HG03025 (cell line): ENCODE results near the gene CTNNA3.

Experiments used
- ATAC-seq: cut with Tn5 transposase; IDR thresholded peaks from one replicate; pipeline ENCODE4 v1.9.1; 2021; ENCODE audit warnings: mild to moderate bottlenecking, moderate library complexity; ENCODE audit not compliant: unreplicated experiment, low FRiP score

The CTNNA3 gene

DNA sequence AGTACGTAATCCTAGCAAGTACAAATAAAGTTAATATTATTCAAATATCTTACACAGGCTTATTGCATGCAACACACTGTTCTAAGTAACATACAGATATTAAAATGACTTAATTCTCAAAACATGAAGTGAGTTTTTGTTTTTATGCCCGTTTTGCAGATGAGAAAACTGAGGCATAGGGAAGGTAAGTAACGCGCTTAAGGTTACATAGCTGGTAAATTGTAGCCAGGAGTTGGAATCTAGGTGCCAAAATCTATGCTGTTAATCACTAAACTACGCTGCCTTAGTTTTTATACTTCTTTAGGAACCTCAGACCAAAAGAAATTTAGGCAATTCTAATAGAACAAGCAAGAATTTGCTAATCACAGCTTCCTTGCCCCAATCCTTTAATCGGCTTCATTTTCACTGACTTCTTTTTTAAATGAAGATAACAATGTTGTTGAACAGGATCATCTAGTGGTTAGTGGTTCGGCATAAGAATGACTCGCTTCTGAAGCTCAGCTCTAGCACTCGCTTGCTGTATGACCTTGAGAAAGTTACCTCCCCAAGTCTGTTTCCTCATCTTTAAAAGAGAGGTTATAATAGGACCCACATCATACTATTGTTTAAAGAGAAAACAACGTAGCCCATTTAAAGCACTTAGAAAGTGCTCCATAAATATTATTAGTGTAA lies 771.2 kb downstream of the CTNNA3 start:
- ATAC-seq: no peak

DNA sequence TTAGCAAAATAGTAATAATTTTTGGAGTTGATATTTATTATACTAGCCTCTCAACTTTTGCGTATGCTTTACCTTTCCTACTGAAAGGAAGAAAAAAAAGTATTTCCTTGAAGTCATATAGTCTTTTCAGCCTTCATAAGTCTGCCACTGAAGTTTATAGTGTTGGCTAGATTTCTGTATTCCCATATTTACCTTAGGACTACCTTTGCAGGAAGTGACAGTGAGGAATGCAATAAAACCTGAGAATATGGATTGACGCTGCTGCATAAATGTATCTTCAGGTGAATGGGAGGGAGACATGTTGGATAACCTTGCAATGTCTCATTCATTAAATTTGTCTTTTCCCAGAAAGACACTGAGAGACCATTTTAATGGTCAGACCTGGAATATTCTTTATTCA lies 776.7 kb downstream of the CTNNA3 start:
- no peak for ATAC-seq

DNA sequence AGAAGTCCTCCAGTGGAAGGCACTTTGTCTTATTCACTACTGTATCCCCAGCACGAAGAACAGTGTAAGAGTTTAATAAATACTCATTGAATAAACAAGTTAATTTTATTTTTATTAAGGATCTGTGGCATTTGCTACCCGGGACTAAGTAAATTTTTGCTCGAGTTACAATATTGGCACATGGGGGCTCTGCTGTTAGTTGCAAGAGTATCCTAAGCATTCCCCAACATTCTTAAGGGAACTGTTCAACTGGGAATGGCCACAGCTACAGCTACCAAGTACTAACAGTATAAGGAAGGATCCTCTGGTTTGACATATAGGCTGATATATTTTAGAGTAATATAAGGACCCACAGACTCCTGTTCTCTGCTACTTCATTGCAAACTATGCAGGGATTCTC lies 778.9 kb downstream of the CTNNA3 start:
- ATAC-seq: no peak

DNA sequence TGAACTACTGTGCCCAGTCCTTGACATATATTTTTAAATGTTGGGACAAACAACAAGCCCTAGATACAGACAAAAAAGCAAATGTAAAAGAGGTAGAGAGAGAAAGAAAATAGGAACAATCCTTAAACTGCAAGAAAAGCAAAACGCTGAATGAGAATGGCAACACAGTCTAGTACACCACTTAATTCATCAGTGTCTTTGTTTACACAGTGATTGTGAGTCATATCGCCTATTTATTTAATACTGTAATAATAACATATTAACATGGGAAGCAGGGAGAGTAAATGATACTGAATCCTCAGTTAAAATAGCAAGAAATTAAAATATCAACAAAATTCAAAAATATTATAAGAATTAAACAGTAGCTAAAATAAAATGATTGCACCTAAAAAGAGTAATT lies 780.0 kb downstream of the CTNNA3 start:
- no peak for ATAC-seq

DNA sequence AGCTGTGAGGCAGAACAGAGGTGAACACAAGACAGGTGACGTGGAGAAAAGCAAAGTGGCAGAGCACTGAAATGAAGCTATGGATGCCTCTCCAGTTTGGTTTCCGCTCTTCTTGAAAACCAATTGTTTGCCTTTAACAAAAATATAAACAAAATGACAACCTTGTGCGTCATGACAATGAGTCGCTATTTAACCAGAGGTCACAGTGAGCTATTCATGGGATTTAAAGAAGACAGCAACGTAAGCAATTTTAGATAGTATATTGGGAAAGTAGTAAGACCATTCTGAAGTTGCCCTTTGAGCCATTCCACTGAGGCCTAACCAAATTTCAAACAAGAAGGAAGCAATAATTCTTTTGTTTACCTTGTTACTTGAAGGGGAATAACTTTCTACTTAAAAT lies 785.3 kb downstream of the CTNNA3 start:
- ATAC-seq: no peak

DNA sequence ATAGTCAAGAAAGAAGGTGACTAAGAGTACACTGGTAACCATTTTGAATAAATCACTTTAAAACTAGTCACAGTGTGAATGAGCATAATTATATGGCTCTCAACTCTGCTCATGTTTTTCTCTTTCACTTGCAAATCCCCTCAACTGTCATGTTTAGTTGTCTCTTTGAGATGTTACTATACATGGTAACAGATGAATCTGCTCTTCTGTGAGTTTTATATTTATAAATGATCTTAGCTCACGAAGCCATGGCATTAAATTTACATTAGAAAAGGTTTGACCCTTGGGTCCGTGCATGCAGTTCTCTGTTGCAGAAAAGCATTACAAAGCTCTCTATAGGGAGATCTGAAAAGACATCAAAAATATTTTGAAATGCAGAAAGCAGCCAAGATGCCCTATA lies 803.1 kb downstream of the CTNNA3 start:
- ATAC-seq: no peak

DNA sequence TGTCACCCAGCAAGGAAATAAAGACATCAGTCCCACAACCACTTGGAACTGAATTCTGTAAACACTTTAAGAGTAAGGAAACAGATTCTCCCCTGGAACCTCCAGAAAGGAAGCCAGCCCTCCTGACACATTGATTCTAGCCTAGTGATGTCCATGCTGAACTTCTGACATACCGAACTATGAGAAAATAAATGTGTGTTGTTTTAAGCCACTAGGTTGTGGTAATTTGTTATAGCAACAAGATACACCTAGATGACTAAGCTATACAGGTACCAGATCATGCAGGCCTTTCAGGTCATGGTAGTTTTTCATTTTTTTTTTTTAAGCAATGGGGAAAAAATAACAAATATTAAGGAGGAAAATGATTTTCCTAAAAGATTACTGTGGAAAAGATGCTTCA lies 807.8 kb downstream of the CTNNA3 start:
- ATAC-seq: no peak

DNA sequence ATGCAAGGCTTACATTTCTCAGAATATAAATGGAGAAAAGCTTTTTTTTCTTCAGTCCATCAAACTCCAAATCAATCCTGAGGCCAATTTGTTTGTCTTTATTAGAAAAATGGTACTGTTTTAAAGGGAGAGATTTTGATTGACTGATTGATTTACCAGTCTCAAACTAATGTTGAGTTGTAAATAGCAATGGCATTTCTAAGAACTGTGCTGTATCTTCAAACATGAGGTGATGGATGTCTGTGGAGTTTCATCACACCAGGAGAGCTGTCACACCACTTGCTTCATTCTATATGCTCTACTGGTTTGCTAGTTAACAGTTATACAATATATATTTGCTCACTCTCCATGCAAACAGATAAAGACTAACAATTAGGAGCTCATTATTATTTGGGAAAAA lies 809.1 kb downstream of the CTNNA3 start:
- ATAC-seq: no peak

DNA sequence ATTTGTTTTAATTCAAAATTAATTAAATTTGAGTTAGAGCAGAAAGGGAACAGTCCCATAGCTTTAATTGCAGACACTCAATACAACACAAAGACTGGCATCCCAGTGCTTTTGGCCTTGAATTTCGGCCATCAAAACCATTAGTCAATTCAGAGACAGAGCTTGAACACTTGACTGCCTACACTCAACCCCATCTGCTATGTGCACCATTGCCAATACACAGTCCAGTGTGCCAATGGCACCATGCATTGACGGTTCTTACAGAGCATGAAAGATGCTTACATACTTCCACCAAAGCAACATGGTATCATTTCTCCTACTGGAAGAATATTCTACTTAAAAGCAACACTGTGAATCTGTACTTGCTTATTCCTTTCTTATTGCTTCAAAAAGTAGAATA lies 813.7 kb downstream of the CTNNA3 start:
- ATAC-seq: no peak

DNA sequence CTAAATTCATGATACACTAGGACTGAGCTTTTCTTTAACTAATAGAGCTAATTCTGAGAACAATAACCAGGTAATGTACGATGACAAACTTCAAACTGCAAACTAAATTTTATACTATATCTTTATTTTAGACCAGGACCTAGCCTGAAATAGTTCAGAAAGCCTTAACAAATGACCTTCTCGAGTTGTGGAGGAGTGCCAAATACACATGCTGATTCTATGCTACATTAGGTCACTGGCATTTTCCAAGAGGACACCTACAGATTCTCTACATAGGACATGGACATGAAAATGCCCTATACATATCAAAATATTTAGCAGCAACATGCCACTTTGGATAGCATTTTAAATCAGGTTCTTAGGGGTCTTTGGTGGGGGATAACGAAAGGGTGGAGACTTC lies 814.2 kb downstream of the CTNNA3 start:
- no peak for ATAC-seq

DNA sequence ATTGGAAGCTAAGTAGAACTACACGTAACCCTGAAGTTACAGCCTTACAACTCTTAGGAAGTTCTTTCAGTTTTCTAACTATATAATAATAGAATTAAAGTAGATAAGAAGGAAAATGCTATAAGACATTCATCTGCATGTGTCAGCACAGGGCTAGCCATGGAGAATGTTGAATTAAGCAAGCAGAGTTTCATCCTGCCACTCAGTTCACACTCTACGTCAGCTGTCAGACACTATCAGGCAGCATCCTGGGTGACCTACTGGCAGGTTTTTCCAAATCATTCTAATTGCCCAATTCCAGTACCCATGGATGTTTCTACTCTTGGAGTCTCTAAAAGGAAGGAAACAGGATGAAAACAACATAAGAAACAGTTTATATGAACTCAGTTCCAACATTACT lies 815.2 kb downstream of the CTNNA3 start:
- no peak for ATAC-seq

DNA sequence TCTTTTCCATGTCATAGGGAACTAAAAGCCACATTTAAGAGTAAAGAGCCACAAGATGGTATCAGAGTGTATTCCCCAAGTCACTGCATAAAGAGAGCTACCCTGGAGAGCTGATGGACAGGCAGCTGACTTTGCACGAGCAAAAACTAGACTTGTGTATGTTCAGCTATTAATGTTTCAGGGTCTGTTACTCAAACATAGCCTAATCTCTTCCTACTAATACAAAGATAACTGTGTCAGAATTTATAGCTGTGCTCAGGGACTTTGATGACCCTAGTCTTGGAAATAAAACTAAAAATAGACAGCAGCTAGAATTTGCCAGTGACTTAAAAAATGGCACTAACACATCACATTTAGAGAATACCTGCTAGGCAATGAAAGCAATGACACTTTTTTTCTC lies 815.7 kb downstream of the CTNNA3 start:
- no peak for ATAC-seq

DNA sequence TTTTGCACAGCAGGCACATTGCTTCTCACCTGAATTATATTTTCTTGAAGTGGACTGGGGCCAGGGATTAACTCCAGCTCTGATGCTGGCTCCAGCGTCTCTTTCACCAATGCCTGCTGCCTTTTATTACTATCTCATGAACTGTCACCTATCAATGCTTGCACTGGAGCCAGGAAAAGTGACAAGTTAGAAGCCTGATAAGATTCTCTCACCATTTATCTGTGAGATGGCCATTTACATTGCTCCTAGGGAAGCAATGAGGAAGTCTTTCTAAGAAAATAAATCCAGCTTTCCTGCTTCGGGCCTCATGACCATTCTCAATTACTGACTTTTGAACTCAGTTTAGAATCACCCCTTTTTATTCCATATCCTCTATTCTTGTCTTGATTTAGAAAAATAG lies 818.6 kb downstream of the CTNNA3 start:
- no peak for ATAC-seq

DNA sequence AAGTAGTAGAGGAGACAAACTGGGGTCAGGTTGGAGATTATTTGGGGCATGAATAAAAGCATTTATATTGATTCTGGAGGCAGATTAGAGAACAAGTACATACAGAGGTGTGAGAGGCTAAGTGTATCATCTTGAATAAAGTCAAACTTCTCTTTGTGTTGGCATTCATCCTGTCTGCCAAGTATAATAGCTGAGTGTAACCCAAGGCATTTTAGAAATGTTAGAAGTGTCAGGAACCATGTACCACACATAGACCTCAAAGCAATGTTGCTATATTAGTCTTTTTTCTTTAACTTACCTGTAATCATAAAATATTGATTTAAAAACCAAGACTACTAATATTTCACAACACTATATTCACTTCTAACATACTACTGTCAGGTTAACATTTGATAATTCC lies 826.4 kb downstream of the CTNNA3 start:
- no peak for ATAC-seq

DNA sequence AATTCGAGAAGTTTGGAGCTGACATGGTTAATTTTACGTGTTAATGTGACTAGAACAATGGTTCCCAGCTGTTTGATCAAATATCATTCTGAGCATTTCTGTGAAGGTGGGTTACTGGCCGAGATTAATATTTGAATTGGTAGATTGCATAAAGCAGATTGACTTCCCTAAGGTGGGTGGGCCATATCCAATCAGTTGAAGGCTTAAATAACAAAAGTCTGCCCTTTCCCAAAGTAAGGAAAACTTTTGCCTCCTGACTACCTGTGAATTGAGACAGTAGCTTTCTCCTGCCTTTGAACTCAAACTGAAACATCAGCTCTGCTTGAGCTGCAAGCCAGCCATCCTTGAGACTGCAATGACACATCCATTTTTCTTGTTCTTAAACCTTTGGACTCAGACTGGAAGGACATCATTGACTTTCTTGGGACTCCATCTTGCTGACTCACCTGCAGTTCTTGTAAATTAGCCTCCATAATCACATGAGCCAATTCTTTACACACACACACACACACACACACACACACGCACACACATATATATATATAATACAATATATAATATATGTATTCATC lies 833.2 kb downstream of the CTNNA3 start:
- no peak for ATAC-seq

DNA sequence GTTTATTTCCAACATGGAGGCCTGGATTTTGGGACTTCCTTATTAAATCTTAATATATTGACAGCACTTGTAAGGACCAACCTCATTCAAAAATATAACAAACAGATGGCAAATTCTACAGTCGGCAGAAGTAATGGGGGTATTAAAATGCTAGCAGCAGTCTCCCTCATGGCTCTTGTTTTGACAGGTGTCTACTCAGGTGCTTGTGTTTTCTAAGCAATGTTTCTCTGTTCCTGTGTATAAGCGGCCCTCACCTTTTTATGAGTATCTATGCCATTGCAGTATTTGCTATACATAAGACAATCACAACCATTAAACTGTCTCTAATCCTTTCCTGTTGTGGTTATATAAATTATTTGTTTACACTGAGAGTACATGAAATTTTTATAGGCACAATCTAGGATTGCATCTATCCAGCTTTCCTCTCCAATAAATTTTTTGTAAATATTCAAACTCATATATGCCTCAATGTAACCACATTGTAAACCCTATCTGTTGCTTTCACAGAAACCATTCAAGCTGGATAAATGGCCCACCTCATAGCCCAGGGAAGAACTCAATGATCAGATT lies 835.5 kb downstream of the CTNNA3 start:
- no peak for ATAC-seq

DNA sequence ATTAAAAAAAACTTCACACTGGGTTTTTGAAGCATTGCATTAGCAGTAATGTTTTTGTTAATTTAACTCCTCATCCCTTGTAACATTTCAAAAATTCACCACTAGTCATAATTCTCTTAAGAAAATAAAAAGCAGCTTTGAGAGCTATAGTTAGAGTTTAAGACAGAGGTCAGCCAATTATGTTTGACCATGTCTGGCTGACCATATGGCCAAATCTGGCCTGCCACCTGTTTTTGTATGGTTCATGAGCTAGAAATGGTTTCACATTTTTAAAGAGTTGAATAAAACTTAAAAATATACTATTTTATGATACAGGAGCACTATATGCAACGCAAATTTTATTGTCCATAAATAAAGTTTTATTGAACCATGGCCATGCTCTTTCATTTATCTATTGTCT lies 843.2 kb downstream of the CTNNA3 start:
- no peak for ATAC-seq

DNA sequence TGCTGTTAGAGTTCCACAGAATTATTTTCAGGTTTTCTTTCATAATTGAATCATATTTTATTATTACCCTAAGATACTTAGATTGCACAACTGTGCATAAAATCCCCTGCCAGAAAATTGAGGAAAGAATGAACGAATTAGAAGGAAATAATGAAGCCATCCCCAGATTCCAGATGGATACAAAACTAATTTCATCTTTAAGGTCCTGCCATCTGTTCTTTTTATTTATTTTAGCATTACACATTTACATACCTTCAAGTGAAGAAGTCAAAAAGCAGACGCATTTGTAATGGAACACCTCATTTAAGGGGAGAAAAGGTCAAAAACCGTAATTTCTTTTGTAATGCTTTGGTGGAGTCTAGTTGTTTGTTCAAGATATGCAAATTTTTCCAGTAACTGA lies 847.1 kb downstream of the CTNNA3 start:
- ATAC-seq: no peak

DNA sequence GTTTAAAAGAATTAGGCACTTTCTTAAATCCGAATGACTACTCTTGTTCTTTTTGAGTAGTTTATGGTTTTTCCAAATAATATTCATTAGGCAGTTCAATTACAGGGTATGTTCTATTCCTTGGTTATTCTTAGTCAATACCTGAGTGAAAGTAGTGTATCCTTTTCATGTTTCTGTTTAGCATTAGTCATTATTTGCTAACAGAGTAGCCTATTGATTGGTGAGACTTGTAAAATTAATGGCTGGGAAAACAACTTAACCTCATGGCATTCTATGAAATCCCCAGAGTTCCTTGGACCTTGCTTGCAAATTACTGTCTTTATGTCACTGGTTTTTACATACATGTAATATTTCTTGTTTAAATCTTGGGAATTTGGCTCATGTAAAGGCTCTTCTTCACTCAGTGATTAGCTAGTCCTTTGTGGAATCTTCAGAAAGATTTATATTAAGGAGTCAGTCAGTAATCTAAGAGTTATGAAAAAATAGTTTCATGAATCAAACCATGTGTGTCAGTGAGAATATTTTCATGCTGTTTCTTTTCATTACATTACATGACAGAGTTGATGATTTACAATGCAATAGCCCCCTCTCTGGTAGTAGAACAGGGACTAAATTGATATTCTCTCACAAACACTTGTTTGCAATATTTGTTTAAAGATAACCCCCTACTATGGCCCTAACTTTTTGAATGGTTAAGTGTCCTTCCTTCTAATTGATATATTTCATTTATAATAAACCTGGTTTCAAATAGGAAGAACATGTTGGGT lies 851.6 kb downstream of the CTNNA3 start:
- no peak for ATAC-seq

DNA sequence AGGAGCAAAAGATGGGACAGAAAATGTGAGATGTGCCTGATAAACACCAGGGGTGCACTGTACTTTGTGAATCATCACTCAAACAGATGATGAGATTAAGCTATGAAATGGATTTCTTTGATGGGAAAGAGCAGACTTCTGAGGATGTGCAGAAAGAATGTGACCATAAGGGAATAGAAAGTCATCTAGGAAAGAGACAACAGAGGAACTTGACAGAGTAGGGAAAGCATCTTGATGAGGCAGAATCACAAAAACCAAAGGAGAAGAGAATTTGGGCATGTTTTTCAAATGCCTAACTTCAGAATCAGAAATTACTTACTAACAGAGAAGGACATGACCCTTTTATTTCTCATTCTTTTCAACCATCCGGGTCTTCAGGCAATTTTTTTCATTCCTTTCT lies 852.6 kb downstream of the CTNNA3 start:
- ATAC-seq: no peak

DNA sequence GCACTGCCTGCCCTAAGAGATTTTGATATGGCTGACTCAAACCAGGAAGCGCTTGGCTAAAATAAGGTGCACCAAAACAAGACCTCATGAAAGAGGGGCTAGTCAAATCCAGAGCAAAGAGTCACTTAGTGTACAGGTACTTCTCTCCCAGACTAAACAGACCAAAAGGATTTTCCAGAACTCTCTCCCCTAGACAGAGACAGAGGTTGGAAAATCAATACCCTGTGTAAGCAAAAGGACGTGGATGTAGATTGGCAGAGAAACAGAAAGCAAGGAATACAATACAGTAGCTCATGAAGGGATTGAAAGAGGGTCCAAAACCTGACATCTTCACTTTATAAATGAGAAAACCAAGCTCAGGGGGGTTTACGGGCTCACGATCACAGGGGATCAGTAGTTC lies 853.1 kb downstream of the CTNNA3 start:
- ATAC-seq: no peak

DNA sequence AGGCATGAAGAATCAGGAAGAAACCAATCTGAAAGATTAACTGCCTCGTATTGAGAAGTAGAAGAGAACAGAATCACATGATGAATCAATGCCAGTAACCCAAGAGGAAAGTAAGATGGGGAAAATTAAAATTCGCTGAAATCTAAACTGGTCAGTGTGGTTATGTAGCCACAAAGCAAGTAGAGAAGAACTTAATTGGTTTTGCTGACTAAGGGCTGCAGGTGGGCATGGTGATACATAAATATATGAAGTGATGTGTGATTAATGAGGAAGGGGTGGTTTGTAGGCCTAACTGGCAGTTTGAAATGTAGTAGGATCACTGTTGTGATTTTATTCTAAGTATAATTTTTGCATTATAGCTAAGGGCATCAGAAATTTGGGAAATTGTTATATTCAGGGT lies 853.6 kb downstream of the CTNNA3 start:
- ATAC-seq: no peak
